NCI-H82 treated with DMSO at 0.1 percent for 48 hours (cell line): Measurements from ENCODE around the gene AFG3L2.

Experiments used
- DNase-seq: peaks from one replicate; lab custom pipeline; 2025; ENCODE audit not compliant: unreplicated experiment; lab: John Stamatoyannopoulos, UW

Gene AFG3L2

DNA sequence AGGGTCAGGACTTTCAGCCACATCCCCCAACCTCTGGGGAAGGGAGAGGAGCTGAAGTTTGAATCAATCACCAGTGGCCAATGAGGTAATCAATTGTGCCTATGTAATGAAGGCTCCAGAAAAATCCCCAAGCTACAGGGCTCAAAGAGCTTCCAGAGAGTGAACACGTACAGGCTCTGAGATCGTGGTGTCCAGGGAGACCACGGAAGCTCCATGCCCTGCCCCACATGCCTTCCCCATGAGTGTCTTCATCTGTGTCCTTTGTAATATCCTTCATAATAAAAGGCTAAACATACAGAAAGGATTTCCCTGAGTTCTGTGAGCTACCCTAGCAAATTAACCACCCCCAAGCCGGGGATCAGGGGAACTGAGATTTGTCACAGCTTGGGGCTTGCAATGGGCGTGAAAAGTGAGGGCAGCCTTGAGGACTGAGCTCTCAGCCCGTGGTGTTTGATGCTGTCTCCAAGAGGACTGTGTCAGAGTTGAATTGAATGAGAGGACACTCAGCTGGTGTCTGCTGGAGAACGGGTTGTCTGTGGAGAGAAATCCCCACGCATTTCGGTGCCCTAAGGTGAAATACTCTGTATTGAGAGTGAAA lies 94.5 kb downstream of the AFG3L2 start:
- DNase-seq = no peak

GRCh38 chr18:12281861-12282260 lies 95.2 kb downstream of the AFG3L2 start:
- DNase-seq = no peak

- no peak for DNase-seq
These were observed 97.1 kb downstream of the AFG3L2 start for GRCh38 chr18:12279781-12280531.
